Measurements from ENCODE around the gene WWOX.

GRCh38 chr16:78489072-78489471 lies 389.6 kb downstream of the WWOX start:
- TF ChIP-seq POLR2A (IDR thresholded peaks at IDR 0.05; ENCODE audit: low read depth, low read length) = no peak
- no peak for TF ChIP-seq PAX5 (IDR thresholded peaks at IDR 0.05; ENCODE audit: insufficient read depth, low read length, severe bottlenecking)
- TF ChIP-seq POLR2AphosphoS5 (IDR thresholded peaks at IDR 0.05; ENCODE audit: low read depth, low read length) = no peak
- no peak for TF ChIP-seq TAF1 (IDR thresholded peaks at IDR 0.05; ENCODE audit: low read depth, low read length)
- no peak for TF ChIP-seq SPI1 (IDR thresholded peaks at IDR 0.05; ENCODE audit: low read depth, low read length)

Data from GM12891 (cell line).